GM23338 (cell line): ENCODE measurements around the gene MORC2.

ENCODE experiments used
- CREB1 ChIP-seq: fragments of 250-450 bp; sonication (Bioruptor Pico); IDR thresholded peaks from 2 replicates; pipeline ENCODE4 v1.5.0; 2020; ENCODE audit warnings: low read depth, mild to moderate bottlenecking, moderate library complexity
- EZH2 ChIP-seq: fragments of 200-600 bp; sonication (generic); IDR thresholded peaks from one replicate; pipeline ENCODE4 v1.8.0; 2017; ENCODE audit warnings: antibody characterized with exemption, mild to moderate bottlenecking, low read depth; ENCODE audit not compliant: unreplicated experiment
- EZH2phosphoT487 ChIP-seq: fragments of 200-600 bp; sonication (generic); IDR thresholded peaks from one replicate; pipeline ENCODE4 v1.8.1; 2018; ENCODE audit warnings: antibody characterized with exemption; ENCODE audit not compliant: unreplicated experiment
- POLR2AphosphoS5 ChIP-seq: IDR thresholded peaks from 2 replicates; pipeline ENCODE4 v1.6.1; 2016; ENCODE audit warnings: antibody characterized with exemption, low read depth
- ZNF114 ChIP-seq: fragments of 250-450 bp; sonication (Bioruptor Pico); IDR thresholded peaks from 2 replicates; pipeline ENCODE4 v1.5.0; 2020; ENCODE audit warnings: mild to moderate bottlenecking, moderate library complexity
- TF ChIP-seq, protein P1 (sequence below), 2 experiments: fragments of 200-600 bp in 1 of 2; sonication (generic) in 1 of 2; conservative IDR thresholded peaks; 2 replicates each; pipeline versions ENCODE4 v1.5.1 to v1.6.1; 2016 to 2017; ENCODE audit warnings: antibody characterized with exemption in 2 of 2, low read depth in 2 of 2, mild to moderate bottlenecking in 2 of 2, moderate library complexity in 1 of 2
- TF ChIP-seq, protein P2 (sequence below): IDR thresholded peaks from one replicate; pipeline ENCODE4 v1.6.1; 2018; ENCODE audit warnings: antibody characterized with exemption; ENCODE audit not compliant: unreplicated experiment
- TF ChIP-seq, protein P3 (sequence below): IDR thresholded peaks from 2 replicates; pipeline ENCODE4 v1.6.1; 2016; ENCODE audit warnings: antibody characterized with exemption

DNA sequence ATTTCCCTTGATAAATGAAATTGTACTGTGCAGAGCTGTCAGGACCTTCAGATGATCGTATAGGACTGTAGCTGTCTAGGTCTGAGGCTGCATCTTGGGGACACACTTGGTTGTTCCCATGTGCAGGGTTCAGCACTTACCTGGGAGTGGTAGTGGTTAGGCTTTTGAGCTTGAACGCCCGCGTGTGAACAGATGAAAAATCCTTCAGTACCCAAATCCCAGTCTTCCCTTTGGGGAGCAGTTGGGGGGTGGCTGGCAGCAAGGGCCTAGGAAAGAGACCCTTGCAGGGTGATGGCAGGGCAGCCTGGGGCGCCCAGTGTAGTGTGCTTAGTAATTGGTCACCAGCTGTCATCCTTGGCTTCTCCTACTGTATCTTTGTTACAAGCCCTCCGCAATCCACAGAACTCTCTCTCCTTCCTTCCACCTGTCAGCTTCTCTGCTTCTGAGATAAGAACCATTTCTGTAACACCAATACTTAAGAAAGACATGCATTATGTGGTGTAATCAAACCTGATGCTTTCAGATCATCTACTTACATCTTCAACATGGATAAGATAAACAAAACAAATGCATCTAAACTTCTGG lies 64.6 kb downstream of the MORC2 start:
- TF ChIP-seq, protein P1, sequence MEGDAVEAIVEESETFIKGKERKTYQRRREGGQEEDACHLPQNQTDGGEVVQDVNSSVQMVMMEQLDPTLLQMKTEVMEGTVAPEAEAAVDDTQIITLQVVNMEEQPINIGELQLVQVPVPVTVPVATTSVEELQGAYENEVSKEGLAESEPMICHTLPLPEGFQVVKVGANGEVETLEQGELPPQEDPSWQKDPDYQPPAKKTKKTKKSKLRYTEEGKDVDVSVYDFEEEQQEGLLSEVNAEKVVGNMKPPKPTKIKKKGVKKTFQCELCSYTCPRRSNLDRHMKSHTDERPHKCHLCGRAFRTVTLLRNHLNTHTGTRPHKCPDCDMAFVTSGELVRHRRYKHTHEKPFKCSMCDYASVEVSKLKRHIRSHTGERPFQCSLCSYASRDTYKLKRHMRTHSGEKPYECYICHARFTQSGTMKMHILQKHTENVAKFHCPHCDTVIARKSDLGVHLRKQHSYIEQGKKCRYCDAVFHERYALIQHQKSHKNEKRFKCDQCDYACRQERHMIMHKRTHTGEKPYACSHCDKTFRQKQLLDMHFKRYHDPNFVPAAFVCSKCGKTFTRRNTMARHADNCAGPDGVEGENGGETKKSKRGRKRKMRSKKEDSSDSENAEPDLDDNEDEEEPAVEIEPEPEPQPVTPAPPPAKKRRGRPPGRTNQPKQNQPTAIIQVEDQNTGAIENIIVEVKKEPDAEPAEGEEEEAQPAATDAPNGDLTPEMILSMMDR (conservative IDR thresholded peaks at IDR 0.05; ENCODE audit: low read depth in 2 of 2), result no peak
- TF ChIP-seq EZH2, result no peak
- TF ChIP-seq ZNF114 (CRISPR knock-in tag), result no peak
- TF ChIP-seq, protein P2, sequence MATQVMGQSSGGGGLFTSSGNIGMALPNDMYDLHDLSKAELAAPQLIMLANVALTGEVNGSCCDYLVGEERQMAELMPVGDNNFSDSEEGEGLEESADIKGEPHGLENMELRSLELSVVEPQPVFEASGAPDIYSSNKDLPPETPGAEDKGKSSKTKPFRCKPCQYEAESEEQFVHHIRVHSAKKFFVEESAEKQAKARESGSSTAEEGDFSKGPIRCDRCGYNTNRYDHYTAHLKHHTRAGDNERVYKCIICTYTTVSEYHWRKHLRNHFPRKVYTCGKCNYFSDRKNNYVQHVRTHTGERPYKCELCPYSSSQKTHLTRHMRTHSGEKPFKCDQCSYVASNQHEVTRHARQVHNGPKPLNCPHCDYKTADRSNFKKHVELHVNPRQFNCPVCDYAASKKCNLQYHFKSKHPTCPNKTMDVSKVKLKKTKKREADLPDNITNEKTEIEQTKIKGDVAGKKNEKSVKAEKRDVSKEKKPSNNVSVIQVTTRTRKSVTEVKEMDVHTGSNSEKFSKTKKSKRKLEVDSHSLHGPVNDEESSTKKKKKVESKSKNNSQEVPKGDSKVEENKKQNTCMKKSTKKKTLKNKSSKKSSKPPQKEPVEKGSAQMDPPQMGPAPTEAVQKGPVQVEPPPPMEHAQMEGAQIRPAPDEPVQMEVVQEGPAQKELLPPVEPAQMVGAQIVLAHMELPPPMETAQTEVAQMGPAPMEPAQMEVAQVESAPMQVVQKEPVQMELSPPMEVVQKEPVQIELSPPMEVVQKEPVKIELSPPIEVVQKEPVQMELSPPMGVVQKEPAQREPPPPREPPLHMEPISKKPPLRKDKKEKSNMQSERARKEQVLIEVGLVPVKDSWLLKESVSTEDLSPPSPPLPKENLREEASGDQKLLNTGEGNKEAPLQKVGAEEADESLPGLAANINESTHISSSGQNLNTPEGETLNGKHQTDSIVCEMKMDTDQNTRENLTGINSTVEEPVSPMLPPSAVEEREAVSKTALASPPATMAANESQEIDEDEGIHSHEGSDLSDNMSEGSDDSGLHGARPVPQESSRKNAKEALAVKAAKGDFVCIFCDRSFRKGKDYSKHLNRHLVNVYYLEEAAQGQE, result no peak
- no peak for TF ChIP-seq POLR2AphosphoS5
- no peak for TF ChIP-seq EZH2phosphoT487
- TF ChIP-seq CREB1 (CRISPR knock-in tag), result no peak
- TF ChIP-seq, protein P3, sequence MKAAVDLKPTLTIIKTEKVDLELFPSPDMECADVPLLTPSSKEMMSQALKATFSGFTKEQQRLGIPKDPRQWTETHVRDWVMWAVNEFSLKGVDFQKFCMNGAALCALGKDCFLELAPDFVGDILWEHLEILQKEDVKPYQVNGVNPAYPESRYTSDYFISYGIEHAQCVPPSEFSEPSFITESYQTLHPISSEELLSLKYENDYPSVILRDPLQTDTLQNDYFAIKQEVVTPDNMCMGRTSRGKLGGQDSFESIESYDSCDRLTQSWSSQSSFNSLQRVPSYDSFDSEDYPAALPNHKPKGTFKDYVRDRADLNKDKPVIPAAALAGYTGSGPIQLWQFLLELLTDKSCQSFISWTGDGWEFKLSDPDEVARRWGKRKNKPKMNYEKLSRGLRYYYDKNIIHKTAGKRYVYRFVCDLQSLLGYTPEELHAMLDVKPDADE, result no peak
